KOPT-K1 (cell line): ENCODE results near the gene ZNF512B.
A peak's percentile ranks its signal among the peaks of the same experiment; 100 is the strongest.
"Not testable (repeated sequence)": the region's sequence is repeated elsewhere in the genome, so short reads cannot be mapped to it uniquely, and the experiment has no call there.

ENCODE experiments used
- H3K27ac ChIP-seq: fragments of 200-600 bp; sonication (generic); 2 replicates; pipeline ENCODE4 v1.5.1; 2016; ENCODE audit warnings: antibody characterized with exemption, mild to moderate bottlenecking, low read depth, low read length; ENCODE audit not compliant: poor library complexity, severe bottlenecking
- H3K36me3 ChIP-seq: fragments of 200-600 bp; sonication (generic); 2 replicates; pipeline ENCODE4 v1.5.1; 2017; ENCODE audit warnings: antibody characterized with exemption, mild to moderate bottlenecking, low read length, moderate library complexity; ENCODE audit not compliant: insufficient read depth
- H3K9me3 ChIP-seq: fragments of 200-600 bp; sonication (generic); 2 replicates; pipeline ENCODE4 v1.5.1; 2017; ENCODE audit warnings: antibody characterized with exemption, low read length, mild to moderate bottlenecking; ENCODE audit not compliant: insufficient read depth, poor library complexity, severe bottlenecking

Gene ZNF512B

DNA sequence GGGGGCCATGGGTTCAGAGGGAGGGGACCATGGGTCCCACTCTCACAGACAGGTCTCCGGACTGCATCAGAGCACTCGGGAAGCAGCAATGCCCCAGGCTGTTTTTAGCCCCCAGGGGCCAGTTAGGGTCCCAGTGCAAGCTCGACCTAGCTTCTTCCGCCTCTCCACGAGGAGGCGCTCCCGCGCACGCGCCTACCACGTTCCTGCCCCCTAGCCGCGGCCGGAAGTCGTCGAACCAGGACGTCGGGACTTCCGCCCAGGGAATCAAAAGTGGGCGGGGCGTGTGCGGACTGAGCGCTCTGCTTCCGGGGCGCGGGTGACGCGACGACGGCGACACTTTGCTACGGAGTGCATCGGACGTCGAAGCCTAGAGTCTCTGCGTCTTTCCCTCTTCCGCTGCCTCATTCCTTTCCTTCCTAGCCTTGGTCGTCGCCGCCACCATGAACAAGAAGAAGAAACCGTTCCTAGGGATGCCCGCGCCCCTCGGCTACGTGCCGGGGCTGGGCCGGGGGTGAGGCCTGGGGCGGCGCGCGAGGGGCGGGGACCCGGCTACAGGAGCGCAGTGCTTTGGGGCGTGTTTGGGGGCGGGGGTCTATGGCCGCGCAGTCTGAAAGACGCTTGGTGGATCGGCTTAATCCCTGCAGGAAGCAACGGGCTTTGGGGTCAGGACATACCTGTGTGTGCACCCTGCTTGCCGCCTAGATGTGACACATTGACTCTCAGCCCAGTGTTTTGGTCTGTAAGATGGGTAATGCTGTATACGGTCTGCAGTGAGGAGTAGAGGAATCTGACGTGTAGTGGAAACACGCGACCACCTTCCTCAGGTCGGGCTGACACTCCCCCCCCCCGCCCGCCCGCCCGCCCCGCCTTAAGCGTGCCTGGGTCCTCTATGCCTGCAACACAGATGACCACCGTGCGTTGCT is 11.3 kb upstream of the ZNF512B start, which contains the start of gene PRPF6:
TSS of gene PRPF6 (plus strand) at position 327 of the 923 bp plus-strand sequence. CDS start at position 441, 114 bp downstream.
- Histone ChIP-seq H3K9me3 (no peaks in the 10 kb centered on the region), H3K36me3 (peaks cover 38% of the 10 kb centered on the region), H3K27ac (peak within 1 kb of the TSS; percentile 88)

DNA sequence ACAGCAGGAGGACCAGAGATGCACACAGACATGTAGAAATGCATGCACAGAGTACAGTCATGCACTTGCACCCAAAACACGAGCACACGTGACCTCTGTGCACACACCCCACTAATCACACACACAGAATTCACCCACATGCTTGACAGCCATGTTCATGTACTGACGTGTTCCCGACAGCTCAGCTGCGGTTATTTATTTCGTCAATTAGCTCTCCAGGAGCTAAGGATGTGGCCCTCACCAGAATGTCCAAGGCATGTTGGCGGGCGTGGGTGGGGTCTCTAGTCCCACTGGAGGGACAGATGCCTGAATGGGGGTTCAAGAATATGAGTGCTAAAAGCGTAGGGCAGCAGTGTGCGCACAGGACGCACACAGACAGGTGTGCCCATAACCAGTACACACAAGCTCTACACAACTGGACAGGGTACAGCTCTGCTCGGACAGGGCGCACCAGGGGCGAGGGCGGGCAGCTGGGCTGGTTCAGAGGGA is 10.6 kb upstream of the ZNF512B start:
- H3K27ac ChIP-seq = peak overlapping the region; percentile 88

GRCh38 chr20:63979557-63980316 is 10.0 kb upstream of the ZNF512B start, which contains the start of gene SAMD10:
Gene SAMD10, minus strand, starts transcription at chr20:63979642. Its CDS starts 175 bp downstream, at chr20:63979467.
- peak within 1 kb of the TSS; percentile 88 for H3K27ac ChIP-seq
- no peaks in the 10 kb centered on the region for H3K9me3 ChIP-seq
- H3K36me3 ChIP-seq = peaks cover 25% of the 10 kb centered on the region

More for the DNA sequence above, 10.6 kb upstream of the ZNF512B start:
- H3K36me3 ChIP-seq = peaks cover 31% of the 10 kb centered on the region
- no peaks in the 10 kb centered on the region for H3K9me3 ChIP-seq

DNA sequence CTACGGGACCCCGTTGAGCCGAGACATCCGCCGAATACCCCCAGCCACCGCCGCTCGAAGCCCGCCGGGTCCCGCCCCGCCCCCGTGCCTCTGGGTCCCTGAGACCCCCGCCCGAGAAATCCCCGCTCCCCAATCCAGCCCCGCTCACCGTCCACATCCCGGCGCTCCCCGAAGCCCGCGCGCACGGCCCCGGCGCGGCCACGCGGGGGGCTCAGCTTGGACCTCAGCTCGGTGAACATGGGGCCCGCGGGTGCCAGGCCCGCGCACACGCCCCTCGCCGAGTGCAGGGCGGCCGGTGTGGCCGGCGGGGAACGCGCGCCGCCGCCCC is 9.5 kb upstream of the ZNF512B start:
- no peaks in the 10 kb centered on the region for H3K9me3 ChIP-seq
- H3K36me3 ChIP-seq = peaks cover 20% of the 10 kb centered on the region
- H3K27ac ChIP-seq = peak overlapping the region; percentile 88

GRCh38 chr20:63978319-63979228 is 8.8 kb upstream of the ZNF512B start:
- Histone ChIP-seq H3K36me3 (peaks cover 13% of the 10 kb centered on the region), H3K9me3 (no peaks in the 10 kb centered on the region), H3K27ac (peak overlapping the region; percentile 88)

DNA sequence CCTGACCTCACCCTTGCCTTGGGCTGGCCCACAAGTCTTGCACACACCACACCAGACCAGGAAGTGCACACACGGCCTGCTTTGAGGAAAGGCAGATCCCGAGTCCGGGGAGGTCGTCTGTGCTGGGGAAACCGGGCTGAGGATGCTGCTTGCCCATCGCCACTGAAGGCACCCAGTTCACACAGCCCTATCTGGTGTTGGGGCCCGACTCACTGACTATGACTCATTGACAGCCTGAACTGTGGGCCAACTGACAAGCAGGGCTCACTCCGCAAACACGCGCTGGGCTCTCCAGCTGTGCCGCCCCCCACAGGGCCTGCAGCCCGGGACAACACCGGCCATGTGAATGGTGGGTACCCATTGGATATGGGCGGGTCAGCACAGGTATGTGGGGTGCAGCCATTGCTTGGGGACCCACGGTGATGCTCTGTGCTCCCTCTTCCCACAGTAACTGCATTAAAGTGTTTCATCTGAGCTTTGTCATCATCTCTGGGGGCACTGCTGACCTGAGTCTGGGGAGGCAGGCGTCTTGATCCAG is 8.1 kb upstream of the ZNF512B start:
- Histone ChIP-seq H3K36me3 (peaks cover 6% of the 10 kb centered on the region), H3K27ac (peak overlapping the region; percentile 88), H3K9me3 (no peaks in the 10 kb centered on the region)

DNA sequence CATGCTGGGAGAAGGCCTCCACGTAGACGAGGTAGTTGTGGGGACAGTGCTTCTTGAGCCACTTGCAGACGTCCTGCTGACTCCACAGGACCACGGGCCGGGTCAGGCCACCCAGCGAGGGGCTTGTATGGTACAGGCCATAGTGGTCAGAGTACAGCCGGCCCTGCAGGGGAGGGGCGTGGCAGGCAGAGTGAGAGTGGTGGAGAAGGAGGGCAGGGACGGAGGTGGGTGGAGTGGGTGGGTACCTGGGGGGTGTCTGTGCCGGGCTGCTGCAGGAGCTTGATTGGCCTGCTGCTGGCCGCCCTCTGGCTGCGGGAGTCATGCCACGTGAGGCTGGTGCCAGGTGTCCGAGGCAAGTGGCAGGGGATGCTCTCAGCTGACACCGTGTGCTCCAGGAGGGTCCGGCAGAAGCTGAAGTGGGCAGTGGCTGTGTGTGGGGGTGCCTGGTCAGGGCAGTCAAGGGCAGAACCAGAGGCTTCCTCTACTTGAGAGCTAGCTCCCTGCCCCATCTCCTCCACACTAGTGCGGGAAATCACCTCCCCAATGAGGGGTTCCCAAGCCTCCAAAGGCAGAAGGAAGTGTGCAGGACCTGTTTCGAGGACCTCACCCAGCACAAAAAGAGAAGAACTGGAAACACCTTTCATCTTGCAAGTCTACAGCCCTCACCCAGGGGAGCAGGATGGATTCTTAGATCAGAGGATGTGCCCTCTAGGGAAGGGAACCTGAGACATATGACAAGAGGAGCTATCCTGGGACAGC is 7.4 kb upstream of the ZNF512B start:
- H3K27ac ChIP-seq = no peak overlapping the region
- no peaks in the 10 kb centered on the region for H3K9me3 ChIP-seq
- no peaks in the 10 kb centered on the region; the same call in 1 of the 2 replicates for H3K36me3 ChIP-seq

GRCh38 chr20:63976511-63976910 is 6.8 kb upstream of the ZNF512B start:
- H3K36me3 ChIP-seq, H3K27ac ChIP-seq, H3K9me3 ChIP-seq: not testable (repeated sequence)

DNA sequence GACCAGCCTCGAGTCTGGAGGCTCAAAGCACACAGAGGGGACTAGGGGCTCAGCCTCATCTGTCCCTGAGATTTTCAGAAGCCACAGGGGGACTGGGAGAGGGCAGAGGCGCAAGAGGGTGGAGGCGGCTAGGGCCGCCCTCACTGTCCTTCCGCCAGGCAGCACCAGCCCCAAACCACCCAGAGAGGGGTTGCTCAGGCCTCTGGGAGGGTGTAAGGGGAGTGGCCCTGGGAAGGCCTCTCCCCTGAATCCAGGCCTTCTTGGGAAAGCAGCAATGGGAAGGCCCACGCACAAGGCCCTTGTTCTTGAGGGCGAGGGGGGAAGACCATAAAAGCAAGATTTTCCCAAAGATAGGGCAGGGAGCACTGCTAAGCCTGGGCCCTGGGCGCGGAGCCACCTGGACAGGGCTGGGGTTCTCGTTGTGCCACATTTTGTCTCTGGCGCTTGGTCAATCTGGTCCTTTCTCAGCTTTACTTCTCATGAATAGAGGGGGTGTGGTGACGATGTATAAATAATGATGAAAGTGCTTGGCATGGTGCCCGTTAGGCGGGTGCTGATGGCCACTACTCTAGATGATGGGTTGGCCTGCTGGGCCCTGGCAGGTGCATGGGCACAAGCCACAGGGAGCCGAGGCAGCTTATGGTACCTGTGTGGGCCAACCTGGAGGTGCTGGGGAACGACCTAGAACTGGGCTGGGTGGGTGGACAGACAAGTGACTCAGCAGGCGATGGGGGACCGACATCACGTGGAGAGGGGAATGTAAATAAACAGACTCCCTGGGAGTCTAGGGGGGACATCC is 4.9 kb upstream of the ZNF512B start:
- Histone ChIP-seq H3K27ac (no peak overlapping the region), H3K36me3 (no peaks in the 10 kb centered on the region; the same call in 1 of the 2 replicates), H3K9me3 (no peaks in the 10 kb centered on the region)

GRCh38 chr20:63973636-63974401 is 4.1 kb upstream of the ZNF512B start:
- Histone ChIP-seq H3K36me3 (no peaks in the 10 kb centered on the region; the same call in 1 of the 2 replicates), H3K27ac (no peak overlapping the region), H3K9me3 (no peaks in the 10 kb centered on the region)

DNA sequence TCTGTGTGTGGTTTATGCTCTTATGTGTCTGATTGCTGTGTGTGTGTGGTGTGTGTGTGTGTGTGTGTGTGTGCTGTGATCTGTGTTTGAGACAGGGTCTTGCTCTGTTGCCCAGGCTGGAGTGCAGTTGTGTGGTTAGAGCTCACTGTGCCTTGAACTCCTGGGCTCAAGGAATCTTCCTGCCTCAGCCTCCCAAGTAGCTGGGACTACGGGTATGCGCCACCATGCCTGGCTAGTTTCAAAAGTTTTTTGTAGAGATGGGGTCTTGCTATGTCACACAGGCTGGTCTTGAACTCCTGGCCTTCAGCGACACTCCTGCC is 3.4 kb upstream of the ZNF512B start:
- peaks cover 6% of the 10 kb centered on the region for H3K9me3 ChIP-seq
- peaks cover 5% of the 10 kb centered on the region for H3K36me3 ChIP-seq
- H3K27ac ChIP-seq = no peak overlapping the region

- H3K27ac ChIP-seq = no peak overlapping the region
- H3K9me3 ChIP-seq = peaks cover 12% of the 10 kb centered on the region
- H3K36me3 ChIP-seq = peaks cover 10% of the 10 kb centered on the region
These were observed 2.8 kb upstream of the ZNF512B start for GRCh38 chr20:63972312-63973159.
